ENCODE measurements around the gene CRLF1.

CRLF1 gene

DNA sequence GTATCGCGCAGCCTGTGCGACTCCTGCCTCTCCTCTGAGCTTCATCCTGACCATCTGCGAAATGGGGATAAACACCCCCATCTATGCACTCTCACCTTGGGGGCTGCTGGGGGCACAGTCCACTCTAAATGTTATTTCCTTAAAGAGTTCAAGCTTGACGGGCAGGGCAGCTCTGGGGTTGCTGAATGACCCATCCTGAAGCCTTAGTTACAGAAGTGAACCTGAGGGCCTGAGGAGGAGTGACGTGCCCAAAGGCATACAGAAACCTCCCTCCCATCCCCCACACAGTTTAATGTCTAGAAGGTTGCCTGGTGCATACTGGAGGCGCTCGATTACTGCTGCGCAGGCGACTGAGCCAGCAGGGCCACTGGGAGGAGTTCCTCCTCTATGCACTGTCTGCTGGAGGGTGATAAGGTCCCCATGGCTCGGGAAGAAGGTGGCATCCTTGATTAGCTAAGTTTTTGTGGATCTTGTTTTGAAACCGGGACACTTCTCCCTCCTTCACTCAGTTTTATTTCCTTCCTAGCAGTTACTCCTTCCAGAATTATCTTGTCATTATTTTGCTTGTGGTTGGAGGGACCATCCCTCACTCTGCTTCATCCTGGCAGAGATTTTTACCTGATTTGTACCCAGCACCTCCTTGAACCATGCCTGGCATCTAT lies 62.7 kb downstream of the CRLF1 start:
- DNase-seq: peak; percentile 71

Data from fibroblast of skin of scalp (primary cell).